ENCODE data around the gene TRIM32.

TRIM32 gene

GRCh38 chr9:116703634-116704033 lies 16.5 kb downstream of the TRIM32 start:
- H3K4me2 ChIP-seq = no peak overlapping the region
- no peak for TF ChIP-seq CTCF (conservative IDR thresholded peaks at IDR 0.05; ENCODE audit: low read depth, low read length)

GRCh38 chr9:116704470-116704869 lies 17.4 kb downstream of the TRIM32 start:
- Histone ChIP-seq H2AFZ (ENCODE audit: low read depth) (no peak overlapping the region), H3K4me1 (ENCODE audit: low read depth, poor library complexity, severe bottlenecking) (no peaks in the 10 kb centered on the region), H3K9ac (no peak overlapping the region), H3K27me3 (ENCODE audit: insufficient read depth, low read depth) (no peaks in the 10 kb centered on the region), H3K4me3 (IDR thresholded peaks at IDR 0.05; ENCODE audit: insufficient read depth, low read depth, low read length) (no peak overlapping the region), H3K4me2 (no peak overlapping the region), H3K79me2 (ENCODE audit: insufficient read depth, low read depth) (no peaks in the 10 kb centered on the region), H3K36me3 (ENCODE audit: insufficient read depth) (no peaks in the 10 kb centered on the region), H3K27ac (no peak overlapping the region), H4K20me1 (ENCODE audit: insufficient read depth) (no peaks in the 10 kb centered on the region; the same call in 1 of the 2 replicates)
- no peak for TF ChIP-seq CTCF (conservative IDR thresholded peaks at IDR 0.05; ENCODE audit: low read depth, low read length)

More at GRCh38 chr9:116703634-116704033, 16.5 kb downstream of the TRIM32 start:
- H3K27me3 ChIP-seq (ENCODE audit: insufficient read depth, low read depth) = no peaks in the 10 kb centered on the region
- no peaks in the 10 kb centered on the region for H3K4me1 ChIP-seq (ENCODE audit: low read depth, poor library complexity, severe bottlenecking)
- no peaks in the 10 kb centered on the region for H3K36me3 ChIP-seq (ENCODE audit: insufficient read depth)
- H4K20me1 ChIP-seq (ENCODE audit: insufficient read depth) = no peaks in the 10 kb centered on the region; the same call in 1 of the 2 replicates
- no peak overlapping the region for H3K27ac ChIP-seq
- no peaks in the 10 kb centered on the region for H3K79me2 ChIP-seq (ENCODE audit: insufficient read depth, low read depth)
- H3K4me3 ChIP-seq (IDR thresholded peaks at IDR 0.05; ENCODE audit: insufficient read depth, low read depth, low read length) = no peak overlapping the region
- H3K9ac ChIP-seq = no peak overlapping the region
- no peak overlapping the region for H2AFZ ChIP-seq (ENCODE audit: low read depth)

- Histone ChIP-seq H3K4me2 (no peak overlapping the region), H3K27me3 (ENCODE audit: insufficient read depth, low read depth) (no peaks in the 10 kb centered on the region), H2AFZ (ENCODE audit: low read depth) (no peak overlapping the region), H3K4me3 (IDR thresholded peaks at IDR 0.05; ENCODE audit: insufficient read depth, low read depth, low read length) (no peak overlapping the region), H3K9ac (no peak overlapping the region), H3K27ac (no peak overlapping the region), H3K4me1 (ENCODE audit: low read depth, poor library complexity, severe bottlenecking) (no peaks in the 10 kb centered on the region), H3K79me2 (ENCODE audit: insufficient read depth, low read depth) (no peaks in the 10 kb centered on the region), H3K36me3 (ENCODE audit: insufficient read depth) (no peaks in the 10 kb centered on the region), H4K20me1 (ENCODE audit: insufficient read depth) (no peaks in the 10 kb centered on the region)
- TF ChIP-seq CTCF (conservative IDR thresholded peaks at IDR 0.05; ENCODE audit: low read depth, low read length) = no peak
Measured at GRCh38 chr9:116705531-116705930, 18.4 kb downstream of the TRIM32 start.

- Histone ChIP-seq H3K36me3 (ENCODE audit: insufficient read depth) (no peaks in the 10 kb centered on the region), H3K4me2 (no peak overlapping the region), H3K9ac (no peak overlapping the region), H3K27ac (no peak overlapping the region), H3K79me2 (ENCODE audit: insufficient read depth, low read depth) (no peaks in the 10 kb centered on the region), H2AFZ (ENCODE audit: low read depth) (no peak overlapping the region), H3K4me3 (IDR thresholded peaks at IDR 0.05; ENCODE audit: insufficient read depth, low read depth, low read length) (no peak overlapping the region), H3K27me3 (ENCODE audit: insufficient read depth, low read depth) (no peaks in the 10 kb centered on the region), H3K4me1 (ENCODE audit: low read depth, poor library complexity, severe bottlenecking) (no peaks in the 10 kb centered on the region), H4K20me1 (ENCODE audit: insufficient read depth) (no peaks in the 10 kb centered on the region)
- no peak for TF ChIP-seq CTCF (conservative IDR thresholded peaks at IDR 0.05; ENCODE audit: low read depth, low read length)
Measured at GRCh38 chr9:116706310-116707290, 19.5 kb downstream of the TRIM32 start.

Measured in KMS-11 (cell line).